HepG2 (cell line): ENCODE measurements around the gene COG1. TPM values are rescaled to one million over a fixed set of nuclear protein-coding genes. Genes with fewer than 3 reads are reported as not detected.

Experiments used
- ATAC-seq: fragments of 200-7000 bp; cut with Tn5 transposase; 3 replicates; pipeline ENCODE4 v1.9.1; 2020; ENCODE audit warnings: mild to moderate bottlenecking, moderate library complexity
- BruUV-seq: library from RNA; stranded (reverse); fragments of 400-500 nt; replicated peaks from 2 replicates; lab custom pipeline; 2021; lab: Mats Ljungman, UMichigan
- CTCF ChIA-PET: fragments of 300-600 bp; formaldehyde crosslinking; extraction: SDS; loops from one replicate; lab custom pipeline; 2021; ENCODE audit warnings: low total read pairs, inconsistent platforms, low intra/inter-chr PET ratio; lab: Yijun Ruan, JAX
- POLR2A ChIA-PET: fragments of 350-600 bp; sonication (Branson Sonifier 250); formaldehyde crosslinking; loops from one replicate; lab custom pipeline; 2020; ENCODE audit warnings: antibody characterized with exemption, inconsistent platforms; lab: Yijun Ruan, JAX
- DNase-seq: peaks from one replicate; pipeline ENCODE4 v3.0.0-alpha.2; 2015; ENCODE audit warnings: low spot score
- FAIRE-seq: peaks from 3 replicates; lab custom pipeline; 2011; peaks lifted over from hg19 to GRCh38; lab: Jason Lieb, UNC
- H2AFZ ChIP-seq: one replicate; pipeline ENCODE4 v1.6.1; 2011; ENCODE audit warnings: low read length, inconsistent platforms
- H3K27ac ChIP-seq: fragments of 300-600 bp; 3 replicates; pipeline ENCODE4 v1.8.0; 2011; ENCODE audit warnings: mixed run types, mild to moderate bottlenecking, mixed read lengths, low read length, inconsistent platforms; ENCODE audit not compliant: insufficient read depth; ENCODE audit errors: extremely low read length
- H3K27me3 ChIP-seq, 2 experiments: fragments of 200-600 bp in 1 of 2; 2 replicates in 1 of 2; 3 replicates in 1 of 2; pipeline versions ENCODE4 v1.6.0 to v1.8.0; 2011; ENCODE audit warnings: low read length in 2 of 2, mild to moderate bottlenecking in 2 of 2, moderate library complexity in 2 of 2, inconsistent platforms in 1 of 2; ENCODE audit not compliant: insufficient read depth in 2 of 2, control insufficient read depth in 1 of 2
- H3K36me3 ChIP-seq, 2 experiments: fragments of 200-600 bp in 1 of 2; replicated peaks in 1 of 2; 2 replicates in 1 of 2; 3 replicates in 1 of 2; pipeline versions ENCODE4 v1.5.1 to v1.8.0; 2011; ENCODE audit warnings: low read length in 2 of 2, inconsistent platforms in 1 of 2; ENCODE audit not compliant: insufficient read depth in 2 of 2, control insufficient read depth in 1 of 2
- H3K4me1 ChIP-seq: 2 replicates; pipeline ENCODE4 v1.5.1; 2012; ENCODE audit warnings: low read length, inconsistent platforms; ENCODE audit not compliant: insufficient read depth
- H3K4me2 ChIP-seq: 2 replicates; pipeline ENCODE4 v1.6.0; 2011; ENCODE audit warnings: low read depth, low read length, inconsistent platforms
- H3K4me3 ChIP-seq, 3 experiments: fragments of 200-600 bp in 1 of 3; sonication (generic), shearing (Covaris generic) in 1 of 3; replicated peaks in 1 of 3; 2 replicates each; pipeline ENCODE4 v1.5.1; 2011 to 2016; ENCODE audit warnings: low read length in 3 of 3, inconsistent platforms in 2 of 3, low read depth in 2 of 3, mild to moderate bottlenecking in 2 of 3, control low read depth in 1 of 3, mixed read lengths in 1 of 3; ENCODE audit not compliant: insufficient read depth in 1 of 3
- H3K79me2 ChIP-seq: one replicate; pipeline ENCODE4 v1.6.1; 2011; ENCODE audit warnings: low read length, inconsistent platforms; ENCODE audit not compliant: insufficient read depth
- H3K9ac ChIP-seq: 2 replicates; pipeline ENCODE4 v1.6.0; 2011; ENCODE audit warnings: mild to moderate bottlenecking, low read depth, low read length, inconsistent platforms; ENCODE audit not compliant: insufficient read depth
- H3K9me3 ChIP-seq: 2 replicates; pipeline ENCODE4 v1.5.1; 2012; ENCODE audit warnings: mild to moderate bottlenecking, low read length
- H4K20me1 ChIP-seq: 2 replicates; pipeline ENCODE4 v1.6.0; 2011; ENCODE audit warnings: inconsistent platforms, mild to moderate bottlenecking, low read length, moderate library complexity; ENCODE audit not compliant: insufficient read depth
- CEBPG ChIP-seq: IDR thresholded peaks from 2 replicates; pipeline ENCODE4 v1.6.1; 2016
- CHD4 ChIP-seq: fragments of 200-600 bp; sonication (generic); IDR thresholded peaks from 2 replicates; pipeline ENCODE4 v1.7.0; 2017; ENCODE audit warnings: mild to moderate bottlenecking, low read length, borderline replicate concordance
- HDAC2 ChIP-seq: sonication (generic); formaldehyde crosslinking; IDR thresholded peaks from 2 replicates; pipeline ENCODE4 v1.4.0; 2020; ENCODE audit warnings: missing genetic modification reagents
- HNF4A ChIP-seq: sonication (generic); formaldehyde crosslinking; IDR thresholded peaks from 2 replicates; pipeline ENCODE4 v1.4.0; 2020; ENCODE audit warnings: missing genetic modification reagents
- MEF2D ChIP-seq: sonication (generic); formaldehyde crosslinking; IDR thresholded peaks from 2 replicates; pipeline ENCODE4 v1.5.1; 2020; ENCODE audit warnings: mild to moderate bottlenecking, missing genetic modification reagents
- SOX5 ChIP-seq: IDR thresholded peaks from 2 replicates; pipeline ENCODE4 v1.6.1; 2016; ENCODE audit warnings: borderline replicate concordance
- TBX2 ChIP-seq: sonication (generic); formaldehyde crosslinking; IDR thresholded peaks from 2 replicates; pipeline ENCODE4 v1.5.0; 2020; ENCODE audit warnings: missing genetic modification reagents, mild to moderate bottlenecking, borderline replicate concordance
- ZNF644 ChIP-seq: IDR thresholded peaks from 2 replicates; pipeline ENCODE4 v1.6.1; 2016; ENCODE audit warnings: low read depth
- ZNF768 ChIP-seq: sonication (generic); formaldehyde crosslinking; IDR thresholded peaks from 2 replicates; pipeline ENCODE4 v1.4.0; 2020; ENCODE audit warnings: missing genetic modification reagents
- WGBS: methylation state at CpG from one replicate; pipeline ENCODE4 v1.1.6; 2017; ENCODE audit warnings: low lambda C conversion rate; 5-methylcytosine and 5-hydroxymethylcytosine counted together
- in situ Hi-C: cut with HindIII; loops from 2 replicates; pipeline ENCODE4 v1.10.0; 2017; ENCODE audit warnings: low pct_unique_long_range_greater_than_20kb; ENCODE audit not compliant: extremely low pct_ligation_motif_present
- intact Hi-C: fragments of 100-400 bp; cut with micrococcal nuclease; formaldehyde crosslinking; loops from one replicate; pipeline ENCODE4 v1.10.0; 2022; ENCODE audit not compliant: unreplicated experiment
- polyA plus RNA-seq, 8 experiments: library from polyadenylated mRNA; depleted of rRNA in 3 of 8; stranded (reverse) in 7 of 8; unstranded in 1 of 8; fragments of >200 nt; fragmentation: Illumina TruSeq in 4 of 8; extraction: Trizol in 4 of 8; gene quantifications; 2 replicates each; pipeline versions ENCODE4 v1.2.1 to v1.2.3, GENCODE V29; 2011 to 2016; ENCODE audit warnings: low read depth in 4 of 8, missing spikeins in 1 of 8, mixed read lengths in 1 of 8; ENCODE audit not compliant: insufficient read depth in 1 of 8
- total RNA-seq, 5 experiments: library from RNA; depleted of rRNA; stranded (reverse); fragments of >200 nt; fragmentation: Illumina TruSeq; extraction: Trizol; gene quantifications; 2 replicates each; pipeline ENCODE4 v1.2.3, GENCODE V29; 2016; ENCODE audit warnings: low read depth in 1 of 5
- TF ChIP-seq, protein P1 (sequence below): sonication (generic); formaldehyde crosslinking; conservative IDR thresholded peaks from 2 replicates; pipeline ENCODE4 v1.4.0; 2020; ENCODE audit warnings: mild to moderate bottlenecking, missing genetic modification reagents, moderate library complexity
- TF ChIP-seq, protein P2 (sequence below): sonication (generic); formaldehyde crosslinking; IDR thresholded peaks from 2 replicates; pipeline ENCODE4 v1.8.0; 2022; ENCODE audit warnings: mild to moderate bottlenecking, missing genetic modification reagents
- TF ChIP-seq, protein P3 (sequence below): sonication (generic); formaldehyde crosslinking; IDR thresholded peaks from 2 replicates; pipeline ENCODE4 v1.4.0; 2020; ENCODE audit warnings: missing genetic modification reagents
- TF ChIP-seq, protein P4 (sequence below): sonication (generic); formaldehyde crosslinking; IDR thresholded peaks from 2 replicates; pipeline ENCODE4 v1.8.1; 2023; ENCODE audit warnings: mild to moderate bottlenecking, missing genetic modification reagents
- TF ChIP-seq, protein P5 (sequence below): sonication (generic); formaldehyde crosslinking; IDR thresholded peaks from 2 replicates; pipeline ENCODE4 v1.4.0; 2020; ENCODE audit warnings: missing genetic modification reagents

COG1 gene
- total and polyA plus RNA-seq, 2 of the 13 experiments (the other 11 are each of a cell fraction or from before 2014, with no cell fraction given): 36.6 to 39.7 TPM

DNA sequence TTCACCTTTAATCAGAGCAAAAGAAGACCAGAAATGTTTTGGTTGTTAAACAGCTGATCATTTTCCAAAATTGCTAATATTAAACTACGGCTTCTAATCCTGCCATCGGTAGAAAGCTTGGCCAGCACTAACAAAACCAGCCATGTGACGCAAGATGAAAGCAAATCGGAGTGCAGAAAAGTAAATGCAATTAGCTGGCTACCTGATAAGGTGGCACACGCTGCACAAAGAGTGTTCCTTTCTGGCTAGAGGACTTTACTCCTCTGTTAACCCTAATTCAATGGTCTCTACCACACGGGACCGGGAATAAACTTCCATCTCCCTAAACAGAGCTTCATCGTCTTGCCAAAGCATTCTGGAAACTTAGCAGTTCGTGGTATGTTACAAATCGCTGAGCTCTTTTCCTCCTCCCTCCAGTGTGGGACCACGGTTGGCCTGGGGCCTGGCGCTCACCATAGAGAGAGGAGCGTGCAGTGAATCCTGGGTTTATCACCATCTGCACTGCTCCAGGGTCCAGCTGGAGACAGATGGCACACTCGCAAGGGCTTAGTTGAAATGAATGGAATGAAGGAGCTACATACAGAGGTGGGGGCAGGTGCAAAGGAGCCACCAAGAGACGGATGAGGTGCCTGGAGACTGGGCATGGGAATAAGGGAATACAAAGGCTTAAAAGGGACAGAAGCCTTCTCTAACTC lies 10.1 kb upstream of the COG1 start:
- POLR2A ChIA-PET: interaction anchor here (1.0 kb wide), 1 partner anchor 37 kb away, joined by 3 read pairs; no protein-coding TSS in a partner anchor
- CTCF ChIA-PET: no interaction called here
- Histone ChIP-seq H3K9ac (no peak overlapping the region), H2AFZ (no peak overlapping the region), H3K9me3 (no peaks in the 10 kb centered on the region), H3K27ac (no peak overlapping the region), H3K4me1 (peaks cover 65% of the 10 kb centered on the region), H4K20me1 (no peaks in the 10 kb centered on the region), H3K36me3 (no peaks in the 10 kb centered on the region), H3K27me3 (peaks cover 3 to 61% of the 10 kb centered on the region in 2 experiments; a peak in 4 of 5 replicates), H3K79me2 (no peaks in the 10 kb centered on the region), H3K4me2 (peak overlapping the region; percentile 39), H3K4me3 (peak overlapping the region in 1 of 3 experiments; percentile 14; a peak in 2 of 6 replicates)
- WGBS: 3% methylated on average over 15 of the region's 15 CpGs
- ATAC-seq: peak; percentile 60
- in situ Hi-C loops (no loop called here), intact Hi-C loops (no loop called here)
- peak; percentile 72 for FAIRE-seq
- DNase-seq: peak; percentile 50
- no TSS peak for BruUV-seq
- TF ChIP-seq, protein P1, sequence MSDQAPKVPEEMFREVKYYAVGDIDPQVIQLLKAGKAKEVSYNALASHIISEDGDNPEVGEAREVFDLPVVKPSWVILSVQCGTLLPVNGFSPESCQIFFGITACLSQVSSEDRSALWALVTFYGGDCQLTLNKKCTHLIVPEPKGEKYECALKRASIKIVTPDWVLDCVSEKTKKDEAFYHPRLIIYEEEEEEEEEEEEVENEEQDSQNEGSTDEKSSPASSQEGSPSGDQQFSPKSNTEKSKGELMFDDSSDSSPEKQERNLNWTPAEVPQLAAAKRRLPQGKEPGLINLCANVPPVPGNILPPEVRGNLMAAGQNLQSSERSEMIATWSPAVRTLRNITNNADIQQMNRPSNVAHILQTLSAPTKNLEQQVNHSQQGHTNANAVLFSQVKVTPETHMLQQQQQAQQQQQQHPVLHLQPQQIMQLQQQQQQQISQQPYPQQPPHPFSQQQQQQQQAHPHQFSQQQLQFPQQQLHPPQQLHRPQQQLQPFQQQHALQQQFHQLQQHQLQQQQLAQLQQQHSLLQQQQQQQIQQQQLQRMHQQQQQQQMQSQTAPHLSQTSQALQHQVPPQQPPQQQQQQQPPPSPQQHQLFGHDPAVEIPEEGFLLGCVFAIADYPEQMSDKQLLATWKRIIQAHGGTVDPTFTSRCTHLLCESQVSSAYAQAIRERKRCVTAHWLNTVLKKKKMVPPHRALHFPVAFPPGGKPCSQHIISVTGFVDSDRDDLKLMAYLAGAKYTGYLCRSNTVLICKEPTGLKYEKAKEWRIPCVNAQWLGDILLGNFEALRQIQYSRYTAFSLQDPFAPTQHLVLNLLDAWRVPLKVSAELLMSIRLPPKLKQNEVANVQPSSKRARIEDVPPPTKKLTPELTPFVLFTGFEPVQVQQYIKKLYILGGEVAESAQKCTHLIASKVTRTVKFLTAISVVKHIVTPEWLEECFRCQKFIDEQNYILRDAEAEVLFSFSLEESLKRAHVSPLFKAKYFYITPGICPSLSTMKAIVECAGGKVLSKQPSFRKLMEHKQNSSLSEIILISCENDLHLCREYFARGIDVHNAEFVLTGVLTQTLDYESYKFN: peak; percentile 58; the same call in 1 of the 2 replicates
- TF ChIP-seq, protein P2, sequence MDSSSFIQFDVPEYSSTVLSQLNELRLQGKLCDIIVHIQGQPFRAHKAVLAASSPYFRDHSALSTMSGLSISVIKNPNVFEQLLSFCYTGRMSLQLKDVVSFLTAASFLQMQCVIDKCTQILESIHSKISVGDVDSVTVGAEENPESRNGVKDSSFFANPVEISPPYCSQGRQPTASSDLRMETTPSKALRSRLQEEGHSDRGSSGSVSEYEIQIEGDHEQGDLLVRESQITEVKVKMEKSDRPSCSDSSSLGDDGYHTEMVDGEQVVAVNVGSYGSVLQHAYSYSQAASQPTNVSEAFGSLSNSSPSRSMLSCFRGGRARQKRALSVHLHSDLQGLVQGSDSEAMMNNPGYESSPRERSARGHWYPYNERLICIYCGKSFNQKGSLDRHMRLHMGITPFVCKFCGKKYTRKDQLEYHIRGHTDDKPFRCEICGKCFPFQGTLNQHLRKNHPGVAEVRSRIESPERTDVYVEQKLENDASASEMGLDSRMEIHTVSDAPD: peak; percentile 79
- TF ChIP-seq TBX2 (CRISPR knock-in tag) (peak; percentile 81; the same call in 1 of the 2 replicates), HNF4A (peak; percentile 51; the same call in 1 of the 2 replicates), CEBPG (CRISPR knock-in tag) (peak; percentile 68), SOX5 (CRISPR knock-in tag) (peak; percentile 21; the same call in 1 of the 2 replicates), ZNF768 (CRISPR knock-in tag) (no peak), MEF2D (no peak), CHD4 (peak; percentile 32; the same call in 1 of the 2 replicates), ZNF644 (CRISPR knock-in tag) (no peak), HDAC2 (CRISPR knock-in tag) (0 out of 2 replicates have a peak, but pooled peaks have one; percentile 25)
- TF ChIP-seq, protein P3, sequence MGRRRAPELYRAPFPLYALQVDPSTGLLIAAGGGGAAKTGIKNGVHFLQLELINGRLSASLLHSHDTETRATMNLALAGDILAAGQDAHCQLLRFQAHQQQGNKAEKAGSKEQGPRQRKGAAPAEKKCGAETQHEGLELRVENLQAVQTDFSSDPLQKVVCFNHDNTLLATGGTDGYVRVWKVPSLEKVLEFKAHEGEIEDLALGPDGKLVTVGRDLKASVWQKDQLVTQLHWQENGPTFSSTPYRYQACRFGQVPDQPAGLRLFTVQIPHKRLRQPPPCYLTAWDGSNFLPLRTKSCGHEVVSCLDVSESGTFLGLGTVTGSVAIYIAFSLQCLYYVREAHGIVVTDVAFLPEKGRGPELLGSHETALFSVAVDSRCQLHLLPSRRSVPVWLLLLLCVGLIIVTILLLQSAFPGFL (CRISPR knock-in tag): no peak
- TF ChIP-seq, protein P4, sequence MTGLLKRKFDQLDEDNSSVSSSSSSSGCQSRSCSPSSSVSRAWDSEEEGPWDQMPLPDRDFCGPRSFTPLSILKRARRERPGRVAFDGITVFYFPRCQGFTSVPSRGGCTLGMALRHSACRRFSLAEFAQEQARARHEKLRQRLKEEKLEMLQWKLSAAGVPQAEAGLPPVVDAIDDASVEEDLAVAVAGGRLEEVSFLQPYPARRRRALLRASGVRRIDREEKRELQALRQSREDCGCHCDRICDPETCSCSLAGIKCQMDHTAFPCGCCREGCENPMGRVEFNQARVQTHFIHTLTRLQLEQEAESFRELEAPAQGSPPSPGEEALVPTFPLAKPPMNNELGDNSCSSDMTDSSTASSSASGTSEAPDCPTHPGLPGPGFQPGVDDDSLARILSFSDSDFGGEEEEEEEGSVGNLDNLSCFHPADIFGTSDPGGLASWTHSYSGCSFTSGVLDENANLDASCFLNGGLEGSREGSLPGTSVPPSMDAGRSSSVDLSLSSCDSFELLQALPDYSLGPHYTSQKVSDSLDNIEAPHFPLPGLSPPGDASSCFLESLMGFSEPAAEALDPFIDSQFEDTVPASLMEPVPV (CRISPR knock-in tag): 0 out of 2 replicates have a peak, but pooled peaks have one; percentile 35
- TF ChIP-seq, protein P5, sequence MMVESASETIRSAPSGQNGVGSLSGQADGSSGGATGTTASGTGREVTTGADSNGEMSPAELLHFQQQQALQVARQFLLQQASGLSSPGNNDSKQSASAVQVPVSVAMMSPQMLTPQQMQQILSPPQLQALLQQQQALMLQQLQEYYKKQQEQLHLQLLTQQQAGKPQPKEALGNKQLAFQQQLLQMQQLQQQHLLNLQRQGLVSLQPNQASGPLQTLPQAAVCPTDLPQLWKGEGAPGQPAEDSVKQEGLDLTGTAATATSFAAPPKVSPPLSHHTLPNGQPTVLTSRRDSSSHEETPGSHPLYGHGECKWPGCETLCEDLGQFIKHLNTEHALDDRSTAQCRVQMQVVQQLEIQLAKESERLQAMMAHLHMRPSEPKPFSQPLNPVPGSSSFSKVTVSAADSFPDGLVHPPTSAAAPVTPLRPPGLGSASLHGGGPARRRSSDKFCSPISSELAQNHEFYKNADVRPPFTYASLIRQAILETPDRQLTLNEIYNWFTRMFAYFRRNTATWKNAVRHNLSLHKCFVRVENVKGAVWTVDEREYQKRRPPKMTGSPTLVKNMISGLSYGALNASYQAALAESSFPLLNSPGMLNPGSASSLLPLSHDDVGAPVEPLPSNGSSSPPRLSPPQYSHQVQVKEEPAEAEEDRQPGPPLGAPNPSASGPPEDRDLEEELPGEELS (CRISPR knock-in tag): peak; percentile 62
